Uterus (tissue), 2 donors: ENCODE measurements around the gene SMOC2.

Source experiments
- POLR2A ChIP-seq, 2 donors: fragments of 450-650 bp; IDR thresholded peaks; one replicate each; pipeline ENCODE4 v1.6.1; 2016; ENCODE audit warnings: antibody characterized with exemption in 2 of 2, mild to moderate bottlenecking in 1 of 2, moderate library complexity in 1 of 2
- TF ChIP-seq, protein P1 (sequence below), 4 experiments: fragments of 200-600 bp in 2 of 4; fragments of 450-650 bp in 2 of 4; sonication (generic) in 2 of 4; IDR thresholded peaks; one replicate each; pipeline ENCODE4 v1.5.1; 2016 to 2019; ENCODE audit warnings: antibody characterized with exemption in 4 of 4, mild to moderate bottlenecking in 2 of 4, moderate library complexity in 1 of 4

DNA sequence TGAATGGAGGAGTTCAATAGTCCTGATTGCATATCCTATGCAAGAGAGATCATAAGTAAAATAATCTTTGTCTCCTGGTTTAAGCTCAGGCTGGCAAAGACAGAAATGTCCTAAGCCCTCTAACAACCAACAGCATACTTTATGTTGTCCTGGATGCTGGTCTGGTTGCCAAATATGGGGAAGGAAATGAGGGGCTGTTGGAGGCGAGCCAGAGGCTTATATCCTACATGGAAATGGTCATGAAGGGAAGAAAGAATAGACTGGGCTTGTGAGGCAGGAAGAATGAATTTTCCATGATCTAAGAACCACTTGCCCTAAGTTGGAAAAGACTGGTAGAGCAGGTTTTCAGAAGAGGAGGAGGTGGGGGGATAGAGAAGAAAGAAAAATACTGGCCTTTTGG is 237.1 kb downstream of the SMOC2 start:
- TF ChIP-seq, protein P1, sequence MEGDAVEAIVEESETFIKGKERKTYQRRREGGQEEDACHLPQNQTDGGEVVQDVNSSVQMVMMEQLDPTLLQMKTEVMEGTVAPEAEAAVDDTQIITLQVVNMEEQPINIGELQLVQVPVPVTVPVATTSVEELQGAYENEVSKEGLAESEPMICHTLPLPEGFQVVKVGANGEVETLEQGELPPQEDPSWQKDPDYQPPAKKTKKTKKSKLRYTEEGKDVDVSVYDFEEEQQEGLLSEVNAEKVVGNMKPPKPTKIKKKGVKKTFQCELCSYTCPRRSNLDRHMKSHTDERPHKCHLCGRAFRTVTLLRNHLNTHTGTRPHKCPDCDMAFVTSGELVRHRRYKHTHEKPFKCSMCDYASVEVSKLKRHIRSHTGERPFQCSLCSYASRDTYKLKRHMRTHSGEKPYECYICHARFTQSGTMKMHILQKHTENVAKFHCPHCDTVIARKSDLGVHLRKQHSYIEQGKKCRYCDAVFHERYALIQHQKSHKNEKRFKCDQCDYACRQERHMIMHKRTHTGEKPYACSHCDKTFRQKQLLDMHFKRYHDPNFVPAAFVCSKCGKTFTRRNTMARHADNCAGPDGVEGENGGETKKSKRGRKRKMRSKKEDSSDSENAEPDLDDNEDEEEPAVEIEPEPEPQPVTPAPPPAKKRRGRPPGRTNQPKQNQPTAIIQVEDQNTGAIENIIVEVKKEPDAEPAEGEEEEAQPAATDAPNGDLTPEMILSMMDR (IDR thresholded peaks at IDR 0.05): no peak
- TF ChIP-seq POLR2A (IDR thresholded peaks at IDR 0.05): no peak
